Esophagus squamous epithelium (tissue), 5 donors: ENCODE results near the gene EVC2. TPM values are rescaled to one million over a fixed set of nuclear protein-coding genes. Genes with fewer than 3 reads are reported as not detected.

Experiments
- DNase-seq: peaks from one replicate; lab custom pipeline; 2025; lab: John Stamatoyannopoulos, UW
- H3K27ac ChIP-seq, 4 donors: fragments of 200-600 bp; sonication (generic); one replicate each; pipeline ENCODE4 v1.5.1; 2016 to 2019; ENCODE audit warnings: mild to moderate bottlenecking in 1 of 4
- H3K27me3 ChIP-seq, 4 donors: fragments of 200-600 bp; sonication (generic); 1 replicate in 3 of 4; 2 replicates in 1 of 4; pipeline versions ENCODE4 v1.5.1 to v1.6.0; 2017 to 2021; ENCODE audit warnings: antibody characterized with exemption in 1 of 4
- H3K36me3 ChIP-seq, 3 donors: fragments of 200-600 bp; sonication (generic); one replicate each; pipeline ENCODE4 v1.5.1; 2016 to 2019
- H3K4me1 ChIP-seq, 3 donors: fragments of 200-600 bp; sonication (generic); one replicate each; pipeline ENCODE4 v1.5.1; 2017 to 2019
- H3K4me3 ChIP-seq, 4 donors: fragments of 200-600 bp; sonication (generic); 1 replicate in 3 of 4; 2 replicates in 1 of 4; pipeline ENCODE4 v1.5.1; 2016 to 2019; ENCODE audit warnings: mild to moderate bottlenecking in 2 of 4, moderate library complexity in 1 of 4
- H3K9me3 ChIP-seq, 3 donors: fragments of 200-600 bp; sonication (generic); one replicate each; pipeline ENCODE4 v1.5.1; 2016 to 2019
- CTCF ChIP-seq, 6 experiments: fragments of 450-650 bp in 4 of 6; fragments of 200-600 bp in 2 of 6; sonication (generic) in 2 of 6; IDR thresholded peaks; one replicate each; pipeline ENCODE4 v1.5.1; 2016 to 2019; ENCODE audit warnings: antibody characterized with exemption in 6 of 6, mild to moderate bottlenecking in 4 of 6, moderate library complexity in 4 of 6
- POLR2A ChIP-seq, 4 donors: fragments of 450-650 bp; IDR thresholded peaks; one replicate each; pipeline ENCODE4 v1.6.1; 2017; ENCODE audit warnings: antibody characterized with exemption in 4 of 4, mild to moderate bottlenecking in 4 of 4, moderate library complexity in 3 of 4
- WGBS, 2 donors: methylation state at CpG; one replicate each; pipeline ENCODE4 v1.1.5; 2018; 5-methylcytosine and 5-hydroxymethylcytosine counted together
- intact Hi-C: fragments of 100-400 bp; cut with DNase I; formaldehyde crosslinking; loops from one replicate; pipeline ENCODE4 v1.15.0; 2022
- total RNA-seq, 4 donors: library from RNA; depleted of rRNA; stranded (reverse); fragments of >200 nt; gene quantifications; one replicate each; pipeline ENCODE4 v1.1.0, GENCODE V29; 2016
- donor health status: DM: yes; HTN: yes; CAD: no.

Gene EVC2
- total RNA-seq, 4 donors from 2014 or later, result 5.0 to 12.6 (median 5.1) TPM

DNA sequence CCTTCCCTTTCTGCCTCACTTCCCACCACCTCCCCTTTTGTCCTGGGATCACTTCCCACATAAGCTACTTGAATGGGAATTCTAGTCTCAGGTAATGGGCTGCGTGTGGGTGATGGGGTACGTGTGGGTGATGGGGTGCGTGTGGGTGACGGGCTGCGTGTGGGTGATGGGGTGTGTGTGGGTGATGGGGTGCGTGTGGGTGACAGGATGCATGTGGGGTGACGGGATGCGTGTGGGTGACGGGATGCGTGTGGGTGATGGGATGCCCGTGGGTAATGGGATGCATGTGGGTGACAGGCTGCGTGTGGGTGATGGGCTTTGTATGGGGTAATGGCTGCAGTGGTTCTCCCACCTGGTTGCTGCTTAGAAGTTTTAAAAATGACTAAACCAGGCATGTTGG is 43.6 kb downstream of the EVC2 start:
- TF ChIP-seq CTCF (IDR thresholded peaks at IDR 0.05) (no peak), POLR2A (IDR thresholded peaks at IDR 0.05) (no peak)
- H3K27me3 ChIP-seq, result no peaks in the 10 kb centered on the region
- WGBS, 2 donors, result 95 to 97% methylated on average over 12 of the region's 12 CpGs
- H3K4me3 ChIP-seq, result no peak overlapping the region
- no peak overlapping the region for H3K27ac ChIP-seq
- peaks cover 0 to 54% (median 0%) of the 10 kb centered on the region in 3 donors for H3K36me3 ChIP-seq
- intact Hi-C loops, result no loop called here
- no peaks in the 10 kb centered on the region for H3K4me1 ChIP-seq
- H3K9me3 ChIP-seq, result no peaks in the 10 kb centered on the region
- DNase-seq, result no peak

- no peaks in the 10 kb centered on the region for H3K27me3 ChIP-seq
- no peak overlapping the region for H3K4me3 ChIP-seq
- TF ChIP-seq CTCF (IDR thresholded peaks at IDR 0.05), result no peak
- intact Hi-C loops, result no loop called here
- WGBS, 2 donors, result 57 to 83% methylated on average over 1 of the region's 1 CpG
- H3K27ac ChIP-seq, result no peak overlapping the region
- no peaks in the 10 kb centered on the region for H3K9me3 ChIP-seq
- H3K36me3 ChIP-seq, result peaks cover 0 to 67% (median 0%) of the 10 kb centered on the region in 3 donors
- no peaks in the 10 kb centered on the region for H3K4me1 ChIP-seq
- no peak for DNase-seq
These were observed 45.8 kb downstream of the EVC2 start for GRCh38 chr4:5662555-5662954.

GRCh38 chr4:5661237-5661636 is 47.1 kb downstream of the EVC2 start:
- DNase-seq, result no peak
- intact Hi-C loops, result no loop called here
- Histone ChIP-seq H3K9me3 (no peaks in the 10 kb centered on the region), H3K4me3 (no peak overlapping the region), H3K27me3 (no peaks in the 10 kb centered on the region), H3K36me3 (peaks cover 0 to 78% (median 0%) of the 10 kb centered on the region in 3 donors), H3K4me1 (no peaks in the 10 kb centered on the region), H3K27ac (no peak overlapping the region)
- 78 to 82% methylated on average over 4 of the region's 4 CpGs for WGBS, 2 donors
- TF ChIP-seq POLR2A (IDR thresholded peaks at IDR 0.05) (no peak), CTCF (IDR thresholded peaks at IDR 0.05) (no peak)

GRCh38 chr4:5660185-5660584 is 48.2 kb downstream of the EVC2 start:
- no peaks in the 10 kb centered on the region for H3K27me3 ChIP-seq
- no peak overlapping the region for H3K27ac ChIP-seq
- no peaks in the 10 kb centered on the region for H3K4me1 ChIP-seq
- intact Hi-C loops, result no loop called here
- no peak overlapping the region for H3K4me3 ChIP-seq
- no peak for DNase-seq
- WGBS, 2 donors, result 60% methylated on average over 1 of the region's 1 CpG
- no peaks in the 10 kb centered on the region for H3K9me3 ChIP-seq
- peaks cover 0 to 82% (median 0%) of the 10 kb centered on the region in 3 donors for H3K36me3 ChIP-seq
- TF ChIP-seq POLR2A (IDR thresholded peaks at IDR 0.05) (no peak), CTCF (IDR thresholded peaks at IDR 0.05) (no peak)

GRCh38 chr4:5658974-5659373 is 49.4 kb downstream of the EVC2 start:
- TF ChIP-seq CTCF (IDR thresholded peaks at IDR 0.05) (no peak), POLR2A (IDR thresholded peaks at IDR 0.05) (no peak)
- Histone ChIP-seq H3K4me1 (no peaks in the 10 kb centered on the region), H3K36me3 (peaks cover 0 to 83% (median 3%) of the 10 kb centered on the region in 3 donors), H3K9me3 (no peaks in the 10 kb centered on the region), H3K4me3 (no peak overlapping the region), H3K27ac (no peak overlapping the region), H3K27me3 (no peaks in the 10 kb centered on the region)
- DNase-seq, result no peak
- intact Hi-C loops, result no loop called here
- 86 to 91% methylated on average over 6 of the region's 6 CpGs for WGBS, 2 donors
